Activated T-cell treated with anti-CD3 and anti-CD28 coated beads, Interleukin-2, amount 50 U/mL, for 48 hours (primary cell): ENCODE measurements around the gene UPF1.
"Not testable (repeated sequence)": the region's sequence is repeated elsewhere in the genome, so short reads cannot be mapped to it uniquely, and the experiment has no call there.

Experiments used
- DNase-seq, 2 experiments: peaks; one replicate each; pipeline ENCODE4 v3.0.0-alpha.2; 2020

Gene UPF1

GRCh38 chr19:18799389-18799970, 32.3 kb upstream of the UPF1 start:
- no peak for DNase-seq

GRCh38 chr19:18800079-18800478, 31.7 kb upstream of the UPF1 start:
- DNase-seq: no peak

GRCh38 chr19:18800636-18801035, 31.1 kb upstream of the UPF1 start:
- DNase-seq: no peak

GRCh38 chr19:18802354-18802753, 29.4 kb upstream of the UPF1 start:
- DNase-seq: no peak

GRCh38 chr19:18803550-18804138, 28.1 kb upstream of the UPF1 start:
- no peak for DNase-seq

- DNase-seq: no peak
Observed at GRCh38 chr19:18804139-18804601, 27.6 kb upstream of the UPF1 start.

- DNase-seq: no peak
Observed at GRCh38 chr19:18804643-18805042, 27.1 kb upstream of the UPF1 start.

- no peak for DNase-seq
Observed at GRCh38 chr19:18807861-18808331, 23.9 kb upstream of the UPF1 start.

- no peak for DNase-seq
Observed at GRCh38 chr19:18809149-18809868, 22.4 kb upstream of the UPF1 start.

GRCh38 chr19:18811638-18812037, 20.1 kb upstream of the UPF1 start:
- not testable (repeated sequence) for DNase-seq

GRCh38 chr19:18814063-18814462, 17.7 kb upstream of the UPF1 start:
- no peak for DNase-seq

- no peak for DNase-seq
Observed at GRCh38 chr19:18815673-18816072, 16.1 kb upstream of the UPF1 start.

GRCh38 chr19:18816645-18817044, 15.1 kb upstream of the UPF1 start:
- not testable (repeated sequence) for DNase-seq

GRCh38 chr19:18817574-18817973, 14.2 kb upstream of the UPF1 start:
- DNase-seq: no peak

GRCh38 chr19:18828786-18829185, 3.0 kb upstream of the UPF1 start:
- DNase-seq: no peak

- DNase-seq: no peak
Observed at GRCh38 chr19:18830488-18830887, 1.3 kb upstream of the UPF1 start.

- DNase-seq: peak; percentile 61 to 64
Observed at GRCh38 chr19:18832306-18833140, 764 bp downstream of the UPF1 start.

GRCh38 chr19:18833141-18833476, 1.4 kb downstream of the UPF1 start:
- no peak for DNase-seq

- DNase-seq: no peak
Observed at GRCh38 chr19:18833849-18834643, 2.3 kb downstream of the UPF1 start.

- DNase-seq: no peak
Observed at GRCh38 chr19:18834644-18834984, 2.9 kb downstream of the UPF1 start.

GRCh38 chr19:18839465-18840287, 7.9 kb downstream of the UPF1 start:
- DNase-seq: no peak
